Activated CD8-positive, alpha-beta memory T cell treated with anti-CD3 and anti-CD28 coated beads, Interleukin-2, amount 50 U/mL, for 48 hours (primary cell): ENCODE measurements around the gene UFD1.

Experiments
- DNase-seq: peaks from one replicate; pipeline ENCODE4 v3.0.0-alpha.2; 2020

Gene UFD1

GRCh38 chr22:19494676-19495173 lies 15.7 kb upstream of the UFD1 start:
- DNase-seq: no peak

GRCh38 chr22:19494001-19494560 lies 15.1 kb upstream of the UFD1 start:
- no peak for DNase-seq

- DNase-seq: no peak
These were observed 13.6 kb upstream of the UFD1 start for GRCh38 chr22:19492504-19493174.

GRCh38 chr22:19490628-19491230 lies 11.7 kb upstream of the UFD1 start:
- DNase-seq: no peak

GRCh38 chr22:19488884-19489843 lies 10.2 kb upstream of the UFD1 start:
- no peak for DNase-seq

- DNase-seq: no peak
These were observed 9.3 kb upstream of the UFD1 start for GRCh38 chr22:19488285-19488684.

- DNase-seq: peak; percentile 52
These were observed 4.7 kb upstream of the UFD1 start for GRCh38 chr22:19483481-19484244.

GRCh38 chr22:19482297-19482696 lies 3.3 kb upstream of the UFD1 start:
- peak; percentile 39 for DNase-seq

GRCh38 chr22:19480789-19481188 lies 1.8 kb upstream of the UFD1 start:
- no peak for DNase-seq

GRCh38 chr22:19480173-19480568 lies 1.2 kb upstream of the UFD1 start:
- DNase-seq: no peak

- DNase-seq: peak; percentile 92
These were observed 571 bp upstream of the UFD1 start, which contains the start of gene CDC45 for GRCh38 chr22:19479355-19480172. TSS of gene CDC45 (plus strand) at chr22:19479920. CDS start at chr22:19479969, 49 bp downstream.

GRCh38 chr22:19478045-19478900 lies 720 bp downstream of the UFD1 start:
- DNase-seq: peak; percentile 39

- DNase-seq: peak; percentile 6
These were observed 1.5 kb downstream of the UFD1 start for GRCh38 chr22:19477321-19478044.

- peak; percentile 20 for DNase-seq
These were observed 3.0 kb downstream of the UFD1 start for GRCh38 chr22:19476023-19476422.

- no peak for DNase-seq
These were observed 5.4 kb downstream of the UFD1 start for GRCh38 chr22:19473578-19473977.

GRCh38 chr22:19472233-19472632 lies 6.8 kb downstream of the UFD1 start:
- DNase-seq: peak; percentile 17

GRCh38 chr22:19471572-19471971 lies 7.4 kb downstream of the UFD1 start:
- DNase-seq: peak; percentile 42

- DNase-seq: no peak
These were observed 9.0 kb downstream of the UFD1 start for GRCh38 chr22:19470010-19470409.

- DNase-seq: peak; percentile 35
These were observed 9.6 kb downstream of the UFD1 start for GRCh38 chr22:19469421-19469820.

GRCh38 chr22:19467912-19468311 lies 11.1 kb downstream of the UFD1 start:
- no peak for DNase-seq
